ENCODE results near the gene RIPPLY1.

GRCh38 chrX:106951230-106951629 lies 48.1 kb upstream of the RIPPLY1 start:
- no peak for TF ChIP-seq CTCF (IDR thresholded peaks at IDR 0.05)
- TF ChIP-seq POLR2A (IDR thresholded peaks at IDR 0.05), result no peak
